PFSK-1 (cell line): ENCODE data around the gene NIPA2.

Source experiments
- POLR2AphosphoS5 ChIP-seq: IDR thresholded peaks from 2 replicates; pipeline ENCODE4 v1.6.1; 2012; ENCODE audit warnings: low read depth, mild to moderate bottlenecking, control low read depth, low read length, moderate library complexity
- SIN3A ChIP-seq: IDR thresholded peaks from 2 replicates; pipeline ENCODE4 v1.6.1; 2012; ENCODE audit warnings: mild to moderate bottlenecking, low read length, moderate library complexity, borderline replicate concordance; ENCODE audit not compliant: insufficient read depth
- TAF1 ChIP-seq: IDR thresholded peaks from 2 replicates; pipeline ENCODE4 v1.6.1; 2012; ENCODE audit warnings: low read length, control low read depth, borderline replicate concordance; ENCODE audit not compliant: insufficient read depth

GRCh38 chr15:22878103-22878502 lies 39.6 kb downstream of the NIPA2 start:
- TF ChIP-seq POLR2AphosphoS5 (no peak), TAF1 (no peak), SIN3A (no peak)
